Tibial artery (tissue), 4 donors: Measurements from ENCODE around the gene JMJD6.

Experiments
- DNase-seq, 2 donors: peaks; one replicate each; pipeline ENCODE4 v3.0.0-alpha.2; 2019
- H3K27ac ChIP-seq, 2 donors: fragments of 200-600 bp; sonication (generic) in 1 of 2; 1 replicate in 1 of 2; 2 replicates in 1 of 2; pipeline ENCODE4 v1.5.1; 2018 to 2019; ENCODE audit warnings: mild to moderate bottlenecking in 1 of 2
- H3K27me3 ChIP-seq, 2 donors: fragments of 200-600 bp; sonication (generic) in 1 of 2; one replicate each; pipeline versions ENCODE4 v1.5.1 to v1.6.0; 2016 to 2019
- H3K36me3 ChIP-seq, 3 donors: fragments of 200-600 bp; sonication (generic) in 2 of 3; one replicate each; pipeline ENCODE4 v1.5.1; 2016 to 2019; ENCODE audit warnings: mild to moderate bottlenecking in 2 of 3
- H3K4me1 ChIP-seq, 4 donors: fragments of 200-600 bp; sonication (generic) in 2 of 4; 1 replicate in 3 of 4; 2 replicates in 1 of 4; pipeline ENCODE4 v1.5.1; 2016 to 2019
- H3K4me3 ChIP-seq, 2 donors: fragments of 200-600 bp; sonication (generic) in 1 of 2; 1 replicate in 1 of 2; 2 replicates in 1 of 2; pipeline ENCODE4 v1.5.1; 2018 to 2019; ENCODE audit warnings: mild to moderate bottlenecking in 2 of 2
- H3K9me3 ChIP-seq, 3 donors: fragments of 200-600 bp; sonication (generic) in 1 of 3; one replicate each; pipeline ENCODE4 v1.5.1; 2016 to 2019
- CTCF ChIP-seq, 2 experiments: fragments of 200-600 bp in 1 of 2; fragments of 450-650 bp in 1 of 2; IDR thresholded peaks; one replicate each; pipeline ENCODE4 v1.5.1; 2017 to 2019; ENCODE audit warnings: antibody characterized with exemption in 2 of 2, mild to moderate bottlenecking in 1 of 2, moderate library complexity in 1 of 2
- intact Hi-C: fragments of 100-400 bp; cut with DNase I; formaldehyde crosslinking; loops from one replicate; pipeline ENCODE4 v1.15.0; 2023; ENCODE audit warnings: low total_unique reads

The JMJD6 gene

GRCh38 chr17:76675648-76676047 lies 50.8 kb downstream of the JMJD6 start:
- no peak for DNase-seq
- Histone ChIP-seq H3K4me1 (peaks cover 0 to 13% (median 8%) of the 10 kb centered on the region in 4 donors), H3K9me3 (no peaks in the 10 kb centered on the region), H3K27ac (no peak overlapping the region), H3K4me3 (no peak overlapping the region), H3K27me3 (no peaks in the 10 kb centered on the region), H3K36me3 (peaks cover 17 to 40% (median 30%) of the 10 kb centered on the region in 3 donors)
- intact Hi-C loops = no loop called here
- no peak for TF ChIP-seq CTCF (IDR thresholded peaks at IDR 0.05)

GRCh38 chr17:76674600-76674999 lies 51.8 kb downstream of the JMJD6 start:
- H3K36me3 ChIP-seq = peaks cover 17 to 35% (median 25%) of the 10 kb centered on the region in 3 donors
- no peak for TF ChIP-seq CTCF (IDR thresholded peaks at IDR 0.05)
- no peaks in the 10 kb centered on the region for H3K9me3 ChIP-seq
- no peak overlapping the region for H3K4me3 ChIP-seq
- no peak for DNase-seq
- intact Hi-C loops = loop anchor here (5.0 kb wide), 1 partner anchor 43 kb away; no protein-coding TSS in a partner anchor
- H3K27me3 ChIP-seq = no peaks in the 10 kb centered on the region
- H3K27ac ChIP-seq = no peak overlapping the region
- peaks cover 0 to 13% (median 8%) of the 10 kb centered on the region in 4 donors for H3K4me1 ChIP-seq

- intact Hi-C loops = loop anchor here (5.0 kb wide), 1 partner anchor 44 kb away; no protein-coding TSS in a partner anchor
These were observed 52.7 kb downstream of the JMJD6 start for GRCh38 chr17:76673729-76674128.

GRCh38 chr17:76672892-76673291 lies 53.5 kb downstream of the JMJD6 start:
- Histone ChIP-seq H3K4me1 (peaks cover 0 to 13% (median 8%) of the 10 kb centered on the region in 4 donors), H3K27me3 (peaks cover 0 to 2% of the 10 kb centered on the region in 2 donors), H3K4me3 (no peak overlapping the region), H3K36me3 (peaks cover 14 to 26% (median 14%) of the 10 kb centered on the region in 3 donors), H3K27ac (no peak overlapping the region), H3K9me3 (no peaks in the 10 kb centered on the region)
- intact Hi-C loops = loop anchor here (5.0 kb wide), 1 partner anchor 44 kb away; no protein-coding TSS in a partner anchor
- no peak for TF ChIP-seq CTCF (IDR thresholded peaks at IDR 0.05)
- no peak for DNase-seq

More at GRCh38 chr17:76673729-76674128, 52.7 kb downstream of the JMJD6 start:
- peaks cover 0 to 13% (median 8%) of the 10 kb centered on the region in 4 donors for H3K4me1 ChIP-seq
- no peaks in the 10 kb centered on the region for H3K9me3 ChIP-seq
- H3K36me3 ChIP-seq = peaks cover 17 to 32% (median 20%) of the 10 kb centered on the region in 3 donors
- H3K27me3 ChIP-seq = no peaks in the 10 kb centered on the region
- DNase-seq = no peak
- H3K4me3 ChIP-seq = no peak overlapping the region
- H3K27ac ChIP-seq = no peak overlapping the region
- TF ChIP-seq CTCF (IDR thresholded peaks at IDR 0.05) = no peak

GRCh38 chr17:76672270-76672851 lies 54.0 kb downstream of the JMJD6 start:
- H3K27ac ChIP-seq = peak overlapping the region; percentile 69 to 76
- DNase-seq = no peak
- intact Hi-C loops = loop anchor here (5.0 kb wide), 1 partner anchor 45 kb away; no protein-coding TSS in a partner anchor

More at GRCh38 chr17:76672270-76672851, 54.0 kb downstream of the JMJD6 start:
- no peak for TF ChIP-seq CTCF (IDR thresholded peaks at IDR 0.05)
- Histone ChIP-seq H3K4me1 (peaks cover 0 to 13% (median 8%) of the 10 kb centered on the region in 4 donors), H3K36me3 (peaks cover 9 to 20% (median 9%) of the 10 kb centered on the region in 3 donors), H3K9me3 (no peaks in the 10 kb centered on the region), H3K4me3 (peak overlapping the region; percentile 55 to 67), H3K27me3 (peaks cover 0 to 7% of the 10 kb centered on the region in 2 donors)
